NCI-H1092 (cell line): ENCODE data around the gene ILF2.
"Not testable (repeated sequence)": the region's sequence is repeated elsewhere in the genome, so short reads cannot be mapped to it uniquely, and the experiment has no call there.

Experiments used
- DNase-seq: peaks from one replicate; lab custom pipeline; 2025; lab: John Stamatoyannopoulos, UW

The ILF2 gene

GRCh38 chr1:153679337-153680119 is 8.7 kb upstream of the ILF2 start:
- no peak for DNase-seq

GRCh38 chr1:153678519-153679336 is 7.9 kb upstream of the ILF2 start, which contains the start of gene NPR1:
Gene NPR1 (plus strand): TSS chr1:153678688. CDS start chr1:153679109, 421 bp downstream.
- no peak for DNase-seq

DNA sequence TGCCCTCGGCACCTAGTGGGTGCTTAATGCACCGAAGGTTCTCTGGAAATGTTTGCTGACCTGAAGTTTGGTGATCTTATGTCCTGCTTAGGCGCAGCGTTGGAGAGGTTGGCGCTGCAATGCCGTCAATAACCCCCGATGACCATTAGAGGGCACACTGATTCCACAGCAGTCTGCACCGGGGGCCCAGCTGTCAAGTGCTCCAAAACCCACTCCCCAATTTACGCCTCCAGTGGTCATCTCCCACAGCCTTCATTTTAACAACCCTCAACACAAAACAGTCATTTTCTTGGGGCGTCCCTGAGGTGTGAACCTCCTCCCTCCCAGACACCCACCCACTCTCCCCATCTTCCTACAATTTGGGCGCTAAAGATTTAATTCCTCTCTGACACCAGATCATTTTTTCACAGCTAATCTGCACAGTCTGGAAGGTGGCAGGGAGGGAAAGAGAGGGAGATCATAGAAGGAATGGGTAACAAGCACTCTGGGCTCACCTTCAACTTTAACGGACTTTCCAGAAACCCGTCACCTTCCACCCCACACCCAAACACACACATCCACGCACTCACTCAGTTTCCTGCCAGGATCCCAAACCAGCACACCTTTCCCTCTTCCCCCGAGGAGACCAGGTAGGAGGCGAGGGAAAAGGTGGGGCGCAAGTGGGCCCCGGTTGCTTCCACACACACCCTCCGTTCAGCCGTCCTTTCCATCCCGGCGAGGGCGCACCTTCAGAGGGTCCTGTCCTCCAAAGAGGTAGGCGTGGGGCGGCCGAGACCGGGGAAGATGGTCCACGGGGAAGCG is 7.1 kb upstream of the ILF2 start:
- peak; percentile 31 for DNase-seq

DNA sequence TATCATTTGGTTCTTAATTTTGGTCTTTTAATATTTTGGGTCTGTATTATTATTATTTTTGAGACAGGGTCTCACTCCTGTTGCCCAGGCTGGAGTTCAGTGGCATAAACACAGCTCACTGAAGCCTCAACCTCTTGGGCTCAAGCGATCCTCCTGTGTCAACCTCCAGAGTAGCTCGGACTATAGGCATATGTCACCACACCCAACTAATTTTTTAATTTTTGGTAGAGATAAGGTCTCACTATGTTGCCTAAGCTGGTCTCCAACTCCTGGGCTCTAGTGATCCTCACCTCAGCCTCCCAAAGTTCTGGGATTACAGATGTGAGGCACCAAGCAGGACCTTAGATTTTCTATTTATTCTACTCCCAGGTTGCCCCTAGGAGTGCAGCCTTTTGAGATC is 2.7 kb upstream of the ILF2 start:
- DNase-seq = no peak

GRCh38 chr1:153671628-153672353 is 998 bp upstream of the ILF2 start:
- not testable (repeated sequence) for DNase-seq

- DNase-seq = no peak
These were observed 435 bp downstream of the ILF2 start for GRCh38 chr1:153670257-153670858.

DNA sequence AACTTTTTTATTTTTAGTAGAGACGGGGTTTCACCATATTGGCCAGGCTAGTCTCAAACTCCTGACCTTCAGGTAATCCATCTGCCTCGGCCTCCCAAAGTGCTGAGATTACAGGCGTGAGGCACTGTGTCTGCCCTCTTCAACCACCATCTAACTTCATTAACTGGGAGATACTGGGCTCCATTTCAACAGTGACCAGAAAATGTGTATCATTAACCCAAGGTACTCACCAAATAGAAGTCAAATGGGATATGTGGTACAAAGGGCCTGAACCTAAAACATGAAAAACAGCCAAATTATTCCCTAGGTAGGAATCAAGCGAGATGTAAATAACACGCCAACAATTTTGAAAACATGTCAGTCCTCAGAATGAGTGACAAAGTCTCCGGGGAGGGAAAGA is 1.2 kb downstream of the ILF2 start:
- no peak for DNase-seq

DNA sequence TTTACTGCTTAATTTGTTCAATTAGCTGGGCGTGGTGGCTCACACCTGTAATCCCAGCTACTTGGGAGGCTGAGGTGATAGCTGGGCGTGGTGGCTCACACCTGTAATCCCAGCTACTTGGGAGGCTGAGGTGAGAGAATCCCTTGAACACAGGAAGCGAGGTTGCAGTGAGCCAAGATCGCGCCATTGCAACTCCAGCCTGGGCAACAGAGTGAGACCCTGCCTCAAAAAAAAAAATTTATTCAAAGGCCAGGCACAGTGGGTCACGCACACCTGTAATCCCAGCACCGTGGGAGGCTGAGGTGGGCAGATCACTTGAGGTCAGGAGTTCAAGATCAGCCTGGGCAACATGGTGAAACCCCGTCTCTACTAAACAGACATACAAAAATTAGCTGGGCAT is 2.1 kb downstream of the ILF2 start:
- not testable (repeated sequence) for DNase-seq

- DNase-seq = no peak
These were observed 3.4 kb downstream of the ILF2 start for GRCh38 chr1:153667439-153667838.

DNA sequence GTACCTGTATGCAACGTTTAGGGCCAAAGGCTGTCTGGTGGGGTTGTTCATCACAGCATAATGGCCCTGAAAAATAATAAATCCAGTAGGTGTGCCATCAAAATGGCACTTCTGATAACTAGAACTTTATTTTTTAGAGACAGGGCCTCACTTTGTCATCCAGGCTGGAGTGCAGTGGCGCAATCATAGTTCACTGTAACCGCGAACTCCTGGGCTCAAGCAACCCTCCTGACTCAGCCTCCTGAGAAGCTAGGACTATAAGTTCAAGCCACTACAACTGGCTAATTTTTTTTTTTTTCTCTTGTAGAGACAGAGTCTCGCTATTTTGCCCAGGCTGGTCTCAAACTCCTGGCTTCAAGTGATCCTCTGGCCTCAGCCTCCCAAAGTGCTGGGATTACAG is 7.6 kb downstream of the ILF2 start:
- DNase-seq = no peak

- DNase-seq = no peak
These were observed 8.5 kb downstream of the ILF2 start for GRCh38 chr1:153662269-153662668.

GRCh38 chr1:153661111-153661708 is 9.6 kb downstream of the ILF2 start:
- DNase-seq = no peak

DNA sequence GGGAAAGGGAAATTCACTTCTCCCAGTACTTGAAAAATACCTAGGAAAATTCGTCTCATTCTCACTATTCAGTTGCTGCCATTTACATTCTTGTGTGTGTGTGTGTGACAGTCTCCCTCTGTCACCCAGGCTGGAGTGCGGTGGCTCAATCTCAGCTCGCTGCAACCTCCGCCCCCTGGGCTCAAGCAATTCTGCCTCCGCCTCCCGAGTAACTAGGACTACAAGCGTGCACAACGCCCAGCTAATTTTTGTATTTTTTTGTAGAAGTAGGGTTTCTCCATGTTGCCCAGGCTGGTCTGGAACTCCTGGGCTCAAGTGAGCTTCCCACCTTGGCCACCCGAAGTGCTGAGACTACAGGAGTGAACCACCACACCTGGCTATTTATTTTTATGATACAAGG is 11.1 kb downstream of the ILF2 start:
- DNase-seq = no peak

- no peak for DNase-seq
These were observed 11.6 kb downstream of the ILF2 start for GRCh38 chr1:153659175-153659534.

DNA sequence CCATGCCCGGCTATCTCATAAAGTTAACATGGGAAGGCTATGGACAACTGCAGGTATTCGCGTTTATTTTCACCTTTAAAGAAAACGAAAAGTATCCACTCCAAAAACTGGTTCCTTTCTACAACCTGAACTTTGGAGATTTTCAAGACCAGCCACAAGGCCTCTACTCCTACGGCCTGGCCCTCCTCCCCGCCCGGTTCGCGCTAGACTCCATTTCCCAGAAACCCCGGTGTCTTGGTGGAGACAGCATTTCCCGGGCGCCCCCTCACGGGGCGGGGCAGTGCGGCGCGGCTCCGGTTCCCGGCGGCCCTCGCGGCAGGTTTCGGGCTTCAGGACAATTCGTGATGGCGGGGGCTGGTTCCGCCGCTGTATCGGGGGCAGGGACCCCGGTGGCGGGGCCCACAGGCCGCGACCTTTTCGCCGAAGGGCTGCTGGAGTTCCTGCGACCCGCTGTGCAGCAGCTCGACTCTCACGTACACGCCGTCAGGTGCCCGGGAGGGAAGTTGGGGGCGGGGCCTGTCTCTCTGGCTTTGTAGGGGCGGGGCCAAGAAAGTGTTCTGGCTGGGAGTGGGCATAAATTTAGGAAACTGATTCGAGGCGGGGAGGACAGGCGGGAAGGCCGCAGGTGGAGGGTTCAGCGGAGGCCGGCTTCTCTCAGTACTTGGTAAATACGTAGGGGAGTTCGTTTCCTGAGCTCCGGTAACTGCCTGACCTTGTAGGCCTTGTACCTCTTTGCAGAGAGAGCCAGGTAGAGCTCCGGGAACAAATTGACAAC is 12.2 kb downstream of the ILF2 start, which contains the start of gene SNAPIN:
Gene SNAPIN (plus strand): TSS at position 304 of the 775 bp plus-strand sequence. CDS start 41 bp downstream, at position 345.
- peak; percentile 80 for DNase-seq

GRCh38 chr1:153655333-153655732 is 15.5 kb downstream of the ILF2 start:
- DNase-seq = no peak

DNA sequence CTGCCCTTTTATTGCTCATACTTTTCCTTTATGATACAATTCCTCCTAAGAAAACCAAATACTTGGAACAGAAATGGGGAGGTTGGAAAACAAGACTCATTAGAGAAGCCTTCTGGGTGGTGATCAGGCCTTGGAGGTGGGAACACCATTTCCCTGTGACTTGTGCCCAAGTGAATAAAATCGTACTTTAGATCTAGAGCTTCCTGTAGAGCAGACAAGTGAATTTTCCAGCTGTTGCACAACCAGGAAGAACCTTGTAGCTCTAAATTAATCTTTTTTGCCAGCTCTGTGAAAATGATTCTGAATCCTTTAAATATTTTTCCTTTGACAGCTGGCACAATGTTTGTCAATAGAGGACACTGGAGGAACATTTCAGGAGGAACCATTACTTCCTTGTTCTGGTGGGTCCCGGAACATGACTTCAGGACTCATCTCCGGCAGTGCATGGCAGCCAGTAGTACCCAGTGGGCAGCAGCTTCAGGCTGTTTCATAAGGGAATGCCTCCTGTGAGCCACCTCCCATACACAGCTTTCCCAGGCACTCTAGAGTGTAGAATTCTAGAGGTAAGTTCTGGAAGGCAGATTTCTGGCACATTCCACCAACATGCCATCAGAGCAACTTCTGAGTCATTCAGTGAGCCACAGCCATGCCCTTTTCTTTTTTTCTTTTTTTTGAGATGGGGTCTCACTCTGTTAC is 17.8 kb downstream of the ILF2 start:
- no peak for DNase-seq

DNA sequence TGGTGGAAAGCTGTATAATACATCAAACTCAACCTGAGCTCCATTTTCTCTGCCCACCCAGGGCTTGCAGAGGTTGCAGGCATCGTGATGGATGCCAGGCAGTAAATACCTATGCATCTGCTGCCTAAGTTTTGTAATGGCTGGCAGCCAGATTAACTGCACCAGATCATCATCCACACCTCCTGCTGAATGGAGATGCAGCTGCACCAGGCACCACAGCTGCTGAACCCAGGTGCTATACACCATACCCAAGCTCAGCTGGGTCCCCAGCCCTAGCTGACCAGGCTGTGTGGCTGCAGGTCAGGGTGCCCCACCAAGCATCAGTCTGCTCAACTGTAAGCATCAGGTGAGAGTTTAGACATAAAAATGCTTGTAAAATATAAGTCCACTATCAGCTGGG is 19.0 kb downstream of the ILF2 start:
- DNase-seq = no peak

GRCh38 chr1:153649863-153650235 is 20.9 kb downstream of the ILF2 start:
- DNase-seq = peak; percentile 95
